ENCODE results near the gene SMAD4.

The SMAD4 gene

DNA sequence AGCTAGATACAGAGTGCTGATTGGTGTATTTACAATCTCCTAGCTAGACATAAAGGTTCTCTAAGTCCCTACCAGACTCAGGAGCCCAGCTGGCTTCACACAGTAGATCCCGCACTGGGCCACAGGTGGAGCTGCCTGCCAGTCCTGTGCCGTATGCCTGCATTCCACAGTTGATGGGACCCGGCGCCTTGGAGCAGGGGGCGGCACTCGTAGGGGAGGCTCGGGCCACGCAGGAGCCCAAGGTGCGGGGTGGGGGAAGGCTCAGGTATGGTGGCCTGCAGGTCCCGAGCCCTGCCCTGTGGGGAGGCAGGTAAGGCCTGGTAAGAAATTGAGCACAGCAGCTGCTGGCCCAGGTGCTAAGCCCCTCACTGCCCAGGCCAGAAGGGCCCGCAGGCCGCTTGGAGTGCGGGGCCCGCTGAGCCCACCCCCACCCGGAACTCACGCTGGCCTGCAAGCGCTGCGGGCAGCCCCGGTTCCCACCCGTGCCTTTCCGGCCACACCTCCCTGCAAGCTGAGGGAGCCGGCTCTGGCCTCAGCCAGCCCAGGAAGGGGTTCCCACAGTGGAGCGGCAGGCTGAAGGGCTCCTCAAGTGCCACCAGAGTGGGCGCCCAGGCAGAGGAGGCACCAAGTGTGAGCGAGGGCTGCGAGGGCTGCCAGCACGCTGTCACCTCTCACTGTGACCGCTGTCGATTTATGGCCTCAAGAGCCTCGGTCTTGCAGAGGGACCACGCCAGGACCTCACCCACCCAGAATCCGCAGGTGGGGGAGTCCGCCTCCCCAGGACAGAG, 91.0 kb downstream of the SMAD4 start:
- Histone ChIP-seq H3K36me3 (ENCODE audit: insufficient read depth) (no peaks in the 10 kb centered on the region), H3K4me1 (ENCODE audit: low read depth, poor library complexity, severe bottlenecking) (no peaks in the 10 kb centered on the region), H3K27me3 (ENCODE audit: insufficient read depth, low read depth) (no peaks in the 10 kb centered on the region; the same call in 1 of the 2 replicates), H3K4me3 (IDR thresholded peaks at IDR 0.05; ENCODE audit: insufficient read depth, low read depth, low read length) (no peak overlapping the region), H2AFZ (ENCODE audit: low read depth) (no peak overlapping the region), H3K27ac (no peak overlapping the region), H3K4me2 (no peak overlapping the region), H3K9ac (no peak overlapping the region), H3K79me2 (ENCODE audit: insufficient read depth, low read depth) (no peaks in the 10 kb centered on the region), H4K20me1 (ENCODE audit: insufficient read depth) (no peaks in the 10 kb centered on the region)
- TF ChIP-seq, protein P1, sequence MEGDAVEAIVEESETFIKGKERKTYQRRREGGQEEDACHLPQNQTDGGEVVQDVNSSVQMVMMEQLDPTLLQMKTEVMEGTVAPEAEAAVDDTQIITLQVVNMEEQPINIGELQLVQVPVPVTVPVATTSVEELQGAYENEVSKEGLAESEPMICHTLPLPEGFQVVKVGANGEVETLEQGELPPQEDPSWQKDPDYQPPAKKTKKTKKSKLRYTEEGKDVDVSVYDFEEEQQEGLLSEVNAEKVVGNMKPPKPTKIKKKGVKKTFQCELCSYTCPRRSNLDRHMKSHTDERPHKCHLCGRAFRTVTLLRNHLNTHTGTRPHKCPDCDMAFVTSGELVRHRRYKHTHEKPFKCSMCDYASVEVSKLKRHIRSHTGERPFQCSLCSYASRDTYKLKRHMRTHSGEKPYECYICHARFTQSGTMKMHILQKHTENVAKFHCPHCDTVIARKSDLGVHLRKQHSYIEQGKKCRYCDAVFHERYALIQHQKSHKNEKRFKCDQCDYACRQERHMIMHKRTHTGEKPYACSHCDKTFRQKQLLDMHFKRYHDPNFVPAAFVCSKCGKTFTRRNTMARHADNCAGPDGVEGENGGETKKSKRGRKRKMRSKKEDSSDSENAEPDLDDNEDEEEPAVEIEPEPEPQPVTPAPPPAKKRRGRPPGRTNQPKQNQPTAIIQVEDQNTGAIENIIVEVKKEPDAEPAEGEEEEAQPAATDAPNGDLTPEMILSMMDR (conservative IDR thresholded peaks at IDR 0.05; ENCODE audit: low read depth, low read length) = no peak

DNA sequence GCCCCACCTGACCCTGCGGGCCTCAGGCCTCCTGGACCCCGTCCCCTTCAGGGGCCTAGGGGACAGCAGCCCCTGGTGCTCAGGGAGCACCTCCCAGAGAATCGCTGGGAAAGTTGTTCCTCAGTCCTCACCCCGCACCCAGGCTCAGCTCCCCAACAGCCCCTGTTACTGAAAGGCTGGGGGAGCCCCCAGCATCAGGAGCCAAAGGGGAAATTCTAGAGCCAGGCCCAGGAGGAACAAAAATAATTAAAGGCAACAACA, 91.5 kb downstream of the SMAD4 start:
- no peak overlapping the region for H2AFZ ChIP-seq (ENCODE audit: low read depth)
- no peaks in the 10 kb centered on the region for H3K4me1 ChIP-seq (ENCODE audit: low read depth, poor library complexity, severe bottlenecking)
- H3K79me2 ChIP-seq (ENCODE audit: insufficient read depth, low read depth) = no peaks in the 10 kb centered on the region
- no peaks in the 10 kb centered on the region; the same call in 1 of the 2 replicates for H3K27me3 ChIP-seq (ENCODE audit: insufficient read depth, low read depth)
- no peak overlapping the region for H3K4me3 ChIP-seq (IDR thresholded peaks at IDR 0.05; ENCODE audit: insufficient read depth, low read depth, low read length)
- no peaks in the 10 kb centered on the region for H4K20me1 ChIP-seq (ENCODE audit: insufficient read depth)
- no peak overlapping the region for H3K27ac ChIP-seq
- no peak overlapping the region for H3K9ac ChIP-seq
- TF ChIP-seq, protein P1 (conservative IDR thresholded peaks at IDR 0.05; ENCODE audit: low read depth, low read length) = no peak
- no peaks in the 10 kb centered on the region for H3K36me3 ChIP-seq (ENCODE audit: insufficient read depth)
- no peak overlapping the region for H3K4me2 ChIP-seq

DNA sequence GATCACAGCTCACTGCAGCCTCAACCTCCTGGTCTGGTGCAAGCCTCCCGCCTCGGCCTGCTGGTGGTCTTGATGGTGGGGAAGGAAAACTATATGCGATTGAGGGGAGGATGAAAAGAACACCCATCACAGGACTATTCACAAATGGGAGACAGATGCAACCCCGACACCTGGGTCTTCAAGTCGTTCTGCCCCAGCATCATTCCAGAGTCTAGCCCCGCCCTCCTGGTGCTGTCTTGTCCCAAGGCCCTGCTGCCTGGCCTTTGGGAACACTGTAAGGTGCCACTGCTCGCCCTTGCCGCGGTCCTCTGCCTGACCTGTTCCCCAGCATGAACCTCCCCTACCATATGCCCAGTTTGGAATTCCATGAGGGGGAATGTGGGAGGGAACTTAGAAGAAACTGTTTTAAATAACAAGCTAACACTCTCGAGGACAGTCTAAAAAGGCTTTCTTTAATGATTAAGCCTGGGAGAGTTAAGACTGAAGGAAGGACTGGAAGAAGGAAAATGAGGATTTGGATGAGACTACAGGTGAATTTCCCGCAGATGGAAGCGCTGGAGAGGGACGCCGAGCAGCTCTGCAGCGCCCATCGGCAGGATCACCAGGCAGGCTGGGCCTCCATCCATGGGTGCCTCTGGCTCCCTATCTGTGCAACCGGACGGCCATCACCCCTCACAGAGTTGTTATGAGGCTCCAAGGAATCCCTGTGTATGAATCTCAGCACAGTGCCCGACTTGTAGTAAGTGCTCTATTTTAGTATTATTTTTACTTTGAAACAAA, 92.4 kb downstream of the SMAD4 start:
- no peaks in the 10 kb centered on the region for H3K79me2 ChIP-seq (ENCODE audit: insufficient read depth, low read depth)
- no peak overlapping the region for H3K9ac ChIP-seq
- no peaks in the 10 kb centered on the region for H3K4me1 ChIP-seq (ENCODE audit: low read depth, poor library complexity, severe bottlenecking)
- H3K36me3 ChIP-seq (ENCODE audit: insufficient read depth) = no peaks in the 10 kb centered on the region
- TF ChIP-seq, protein P1 (conservative IDR thresholded peaks at IDR 0.05; ENCODE audit: low read depth, low read length) = no peak
- H3K27ac ChIP-seq = no peak overlapping the region
- H3K4me3 ChIP-seq (IDR thresholded peaks at IDR 0.05; ENCODE audit: insufficient read depth, low read depth, low read length) = no peak overlapping the region
- no peak overlapping the region for H2AFZ ChIP-seq (ENCODE audit: low read depth)
- H4K20me1 ChIP-seq (ENCODE audit: insufficient read depth) = no peaks in the 10 kb centered on the region
- no peaks in the 10 kb centered on the region; the same call in 1 of the 2 replicates for H3K27me3 ChIP-seq (ENCODE audit: insufficient read depth, low read depth)
- H3K4me2 ChIP-seq = no peak overlapping the region

DNA sequence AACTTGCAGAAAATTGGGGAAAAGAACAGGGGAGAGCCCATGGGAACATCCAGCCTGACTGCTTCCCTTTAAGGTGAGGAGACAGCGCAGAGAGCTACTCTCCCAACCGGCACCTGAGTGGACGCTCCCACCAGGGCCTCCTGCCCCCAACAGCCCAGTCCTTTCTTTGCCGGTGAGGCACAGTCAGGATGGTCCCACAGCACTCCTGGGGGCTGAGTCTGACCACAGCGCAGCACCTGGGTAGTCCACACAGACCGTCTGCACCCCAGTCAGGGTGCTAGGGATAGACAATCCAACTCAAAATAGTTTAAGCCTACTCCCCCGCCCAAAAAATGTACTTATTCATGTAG, 93.0 kb downstream of the SMAD4 start:
- H3K4me1 ChIP-seq (ENCODE audit: low read depth, poor library complexity, severe bottlenecking) = no peaks in the 10 kb centered on the region
- H3K4me2 ChIP-seq = no peak overlapping the region

More for the DNA sequence above, 93.0 kb downstream of the SMAD4 start:
- no peak overlapping the region for H3K9ac ChIP-seq
- no peaks in the 10 kb centered on the region for H3K79me2 ChIP-seq (ENCODE audit: insufficient read depth, low read depth)
- no peaks in the 10 kb centered on the region for H3K36me3 ChIP-seq (ENCODE audit: insufficient read depth)
- no peak overlapping the region for H3K4me3 ChIP-seq (IDR thresholded peaks at IDR 0.05; ENCODE audit: insufficient read depth, low read depth, low read length)
- TF ChIP-seq, protein P1 (conservative IDR thresholded peaks at IDR 0.05; ENCODE audit: low read depth, low read length) = no peak
- no peaks in the 10 kb centered on the region for H4K20me1 ChIP-seq (ENCODE audit: insufficient read depth)
- no peaks in the 10 kb centered on the region; the same call in 1 of the 2 replicates for H3K27me3 ChIP-seq (ENCODE audit: insufficient read depth, low read depth)
- no peak overlapping the region for H3K27ac ChIP-seq
- H2AFZ ChIP-seq (ENCODE audit: low read depth) = no peak overlapping the region
